ENCODE data around the gene ST13. TPM values are rescaled to one million over a fixed set of nuclear protein-coding genes. Genes with fewer than 3 reads are reported as not detected.
A peak's percentile ranks its signal among the peaks of the same experiment; 100 is the strongest.

Gene ST13
- total RNA-seq (100 to 1,000 TPM in 4 of 6 donors, 10 to 100 TPM in 2; 83.7 to 142 (median 107) TPM), polyA plus RNA-seq (10 to 100 TPM; 30.4 to 83.3 TPM)

DNA sequence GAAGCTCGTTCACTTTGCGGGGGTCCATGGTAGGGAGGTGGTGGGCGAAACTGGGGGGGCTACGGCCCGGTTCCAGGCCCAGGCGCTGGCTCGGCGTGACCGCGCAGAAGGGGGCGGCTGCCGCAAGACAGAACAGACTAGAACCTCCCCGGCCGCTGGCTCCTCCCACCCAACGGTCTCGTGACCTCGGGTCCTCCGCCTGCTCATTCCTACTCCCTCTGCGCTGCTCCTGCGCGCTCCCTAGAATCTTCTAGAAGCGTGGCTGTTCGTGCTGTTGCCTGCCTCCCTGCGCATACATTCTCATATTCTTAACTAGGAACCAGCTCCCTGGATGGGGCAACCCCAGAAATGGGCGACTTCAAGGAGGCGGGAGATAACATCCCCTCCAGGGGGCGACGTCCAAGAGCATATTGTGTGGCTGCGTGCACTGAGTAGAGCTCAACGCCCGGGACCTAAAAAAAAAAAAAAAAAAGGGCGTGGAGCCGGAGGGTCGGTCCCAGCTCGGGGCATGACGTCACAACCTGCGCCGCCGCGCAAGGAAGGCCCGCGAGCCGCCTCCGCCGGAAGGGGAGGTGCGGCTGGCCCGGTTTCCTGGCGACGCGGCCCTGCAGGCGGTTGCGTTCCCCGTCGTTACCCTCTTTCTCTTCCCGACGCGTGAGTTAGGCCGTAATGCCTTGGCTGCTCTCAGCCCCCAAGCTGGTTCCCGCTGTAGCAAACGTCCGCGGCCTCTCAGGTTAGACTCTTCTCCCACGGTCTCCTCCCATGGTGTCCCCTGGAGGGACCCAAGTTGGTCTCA, at the start of gene ST13, which contains the start of gene XPNPEP3:
Gene ST13 (minus strand): TSS at position 127 of the 796 bp plus-strand sequence. CDS start 99 bp downstream, at position 28.
Gene XPNPEP3 (plus strand): TSS at position 636 of the 796 bp plus-strand sequence. CDS start 34 bp downstream, at position 670.
- H3K4me1 ChIP-seq: peaks cover 19 to 47% (median 35%) of the 10 kb centered on the region in 3 donors
- intact Hi-C loops (cut with DNase I): no loop called here
- peak; percentile 94 to 98 (median 95) for ATAC-seq
- no peak for FAIRE-seq
- H3K9me3 ChIP-seq: no peaks in the 10 kb centered on the region
- H3K4me3 ChIP-seq: peak within 1 kb of the TSS; percentile 55 to 71 (median 66)
- TF ChIP-seq, protein P1, sequence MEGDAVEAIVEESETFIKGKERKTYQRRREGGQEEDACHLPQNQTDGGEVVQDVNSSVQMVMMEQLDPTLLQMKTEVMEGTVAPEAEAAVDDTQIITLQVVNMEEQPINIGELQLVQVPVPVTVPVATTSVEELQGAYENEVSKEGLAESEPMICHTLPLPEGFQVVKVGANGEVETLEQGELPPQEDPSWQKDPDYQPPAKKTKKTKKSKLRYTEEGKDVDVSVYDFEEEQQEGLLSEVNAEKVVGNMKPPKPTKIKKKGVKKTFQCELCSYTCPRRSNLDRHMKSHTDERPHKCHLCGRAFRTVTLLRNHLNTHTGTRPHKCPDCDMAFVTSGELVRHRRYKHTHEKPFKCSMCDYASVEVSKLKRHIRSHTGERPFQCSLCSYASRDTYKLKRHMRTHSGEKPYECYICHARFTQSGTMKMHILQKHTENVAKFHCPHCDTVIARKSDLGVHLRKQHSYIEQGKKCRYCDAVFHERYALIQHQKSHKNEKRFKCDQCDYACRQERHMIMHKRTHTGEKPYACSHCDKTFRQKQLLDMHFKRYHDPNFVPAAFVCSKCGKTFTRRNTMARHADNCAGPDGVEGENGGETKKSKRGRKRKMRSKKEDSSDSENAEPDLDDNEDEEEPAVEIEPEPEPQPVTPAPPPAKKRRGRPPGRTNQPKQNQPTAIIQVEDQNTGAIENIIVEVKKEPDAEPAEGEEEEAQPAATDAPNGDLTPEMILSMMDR (IDR thresholded peaks at IDR 0.05): no peak
- H3K36me3 ChIP-seq: no peaks in the 10 kb centered on the region
- H3K27me3 ChIP-seq: no peaks in the 10 kb centered on the region
- WGBS, 2 donors: 0% methylated on average over 57 to 63 of the region's 63 CpGs
- peak; percentile 97 to 99 (median 98) for DNase-seq
- peak within 1 kb of the TSS; percentile 93 to 99 (median 98) for H3K27ac ChIP-seq

DNA sequence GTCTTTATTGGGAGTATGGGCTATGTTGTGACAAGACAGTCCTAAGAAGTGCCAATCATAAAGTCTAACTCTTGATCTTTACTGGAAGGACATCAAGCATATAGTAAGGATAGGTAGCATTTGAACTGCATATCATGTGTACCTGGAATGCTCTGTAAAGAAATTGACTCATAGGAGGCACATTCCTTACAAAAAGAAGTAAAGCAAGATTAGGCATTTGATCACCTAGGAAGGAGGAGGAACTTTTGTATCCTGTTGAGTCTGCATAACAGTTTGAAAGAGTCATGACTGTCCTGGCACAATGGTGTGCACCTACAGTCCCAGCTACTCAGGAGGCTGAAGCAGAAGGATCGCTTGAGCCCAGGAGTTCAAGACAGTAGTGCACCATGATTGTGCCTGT, 47.7 kb upstream of the ST13 start:
- DNase-seq (no peak), FAIRE-seq (no peak), ATAC-seq (no peak)
- Histone ChIP-seq H3K27me3 (no peaks in the 10 kb centered on the region), H3K9me3 (no peaks in the 10 kb centered on the region), H3K4me3 (no peak overlapping the region), H3K27ac (no peak overlapping the region), H3K36me3 (peaks cover 0 to 4% (median 0%) of the 10 kb centered on the region in 3 donors), H3K4me1 (no peaks in the 10 kb centered on the region)
- intact Hi-C loops (cut with DNase I): no loop called here
- 93 to 100% methylated on average over 1 of the region's 1 CpG for WGBS, 2 donors
- TF ChIP-seq, protein P1 (IDR thresholded peaks at IDR 0.05): no peak

DNA sequence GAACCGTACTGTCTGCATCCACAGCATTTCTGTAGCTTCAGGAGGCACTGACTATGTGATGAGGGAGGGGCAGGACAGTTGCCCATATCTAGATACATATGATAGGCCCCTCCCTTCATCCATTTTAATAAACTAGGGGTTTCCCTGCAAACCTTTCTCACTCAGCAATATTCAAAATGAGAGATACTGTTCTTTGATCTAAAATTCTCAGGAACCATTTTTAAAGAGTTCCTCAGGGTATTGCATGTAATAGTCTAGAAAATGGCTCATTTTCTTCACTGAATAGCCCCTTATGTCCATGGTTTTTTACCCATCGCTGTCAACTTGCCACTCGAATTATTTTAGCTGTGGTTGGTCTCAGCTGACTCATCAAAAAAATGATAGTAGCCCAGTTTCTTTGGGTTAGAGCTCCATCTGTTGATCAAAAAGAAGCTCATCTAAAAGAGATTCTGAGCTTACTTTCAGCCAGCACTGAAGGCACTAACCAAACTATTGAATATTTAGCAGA, 42.5 kb upstream of the ST13 start:
- 42 to 44% methylated on average over 3 of the region's 3 CpGs for WGBS, 2 donors
- FAIRE-seq (no peak), DNase-seq (no peak), ATAC-seq (peak in 3 of 4 donors; percentile 80 to 86 (median 81))
- no peak overlapping the region for H3K4me3 ChIP-seq
- peaks cover 0 to 3% (median 0%) of the 10 kb centered on the region in 3 donors for H3K36me3 ChIP-seq
- no peaks in the 10 kb centered on the region for H3K9me3 ChIP-seq
- TF ChIP-seq, protein P1 (IDR thresholded peaks at IDR 0.05): no peak
- H3K27ac ChIP-seq: no peak overlapping the region
- no peaks in the 10 kb centered on the region for H3K4me1 ChIP-seq
- no peaks in the 10 kb centered on the region for H3K27me3 ChIP-seq
- intact Hi-C loops (cut with DNase I): no loop called here

DNA sequence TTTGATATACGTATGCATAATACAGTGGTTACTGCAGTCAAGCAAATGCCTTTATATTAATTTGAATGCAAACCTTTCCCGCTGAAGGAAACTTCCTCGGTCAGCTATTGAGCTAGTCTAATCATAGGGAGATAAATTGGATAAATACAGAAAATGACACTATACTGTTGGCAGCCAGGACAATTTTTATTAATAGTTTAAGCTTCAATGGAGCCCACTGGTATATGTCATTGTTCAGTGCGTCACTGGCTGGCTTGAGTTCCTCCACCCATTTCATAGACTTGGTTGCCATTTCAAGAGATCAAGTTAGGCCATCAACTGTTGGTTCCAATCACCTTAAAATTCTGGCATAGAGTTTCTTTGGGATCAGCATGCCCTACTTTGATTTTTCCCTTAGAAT, 38.0 kb upstream of the ST13 start:
- H3K9me3 ChIP-seq: no peaks in the 10 kb centered on the region
- 59 to 68% methylated on average over 4 of the region's 4 CpGs for WGBS, 2 donors
- TF ChIP-seq, protein P1 (IDR thresholded peaks at IDR 0.05): no peak
- intact Hi-C loops (cut with DNase I): no loop called here
- no peaks in the 10 kb centered on the region for H3K27me3 ChIP-seq
- H3K27ac ChIP-seq: no peak overlapping the region
- H3K36me3 ChIP-seq: peaks cover 0 to 3% (median 0%) of the 10 kb centered on the region in 3 donors
- no peak overlapping the region for H3K4me3 ChIP-seq
- no peak for FAIRE-seq
- ATAC-seq: no peak
- H3K4me1 ChIP-seq: no peaks in the 10 kb centered on the region
- no peak for DNase-seq

All from pancreas (tissue), 10 donors.